ENCODE measurements around the gene PKMYT1. TPM values are rescaled to one million over a fixed set of nuclear protein-coding genes. Genes with fewer than 3 reads are reported as not detected.

Gene PKMYT1
- total RNA-seq, 2 experiments from 2014 or later = 0.47 to 0.60 TPM

- no peak for TF ChIP-seq CTCF (IDR thresholded peaks at IDR 0.05)
- Mint-ChIP-seq H3K27ac (no peak overlapping the region), H3K4me1 (ENCODE audit: low read depth) (no peaks in the 10 kb centered on the region), H3K27me3 (no peaks in the 10 kb centered on the region), H3K9me3 (no peaks in the 10 kb centered on the region), H3K36me3 (ENCODE audit: low read depth) (no peaks in the 10 kb centered on the region), H3K4me3 (no peak overlapping the region)
- Histone ChIP-seq H3K4me1 (ENCODE audit: insufficient read depth, low read length) (peaks cover 8% of the 10 kb centered on the region), H3K27me3 (ENCODE audit: control insufficient read depth in 1 of 2, insufficient read depth in 2 of 2, low read length in 2 of 2) (no peaks in the 10 kb centered on the region), H3K9me3 (ENCODE audit: control insufficient read depth in 1 of 2, insufficient read depth in 1 of 2, low read length in 2 of 2) (no peaks in the 10 kb centered on the region), H3K36me3 (ENCODE audit: insufficient read depth, low read length) (no peaks in the 10 kb centered on the region), H3K4me3 (ENCODE audit: low read length) (no peak overlapping the region), H3K27ac (ENCODE audit: low read depth in 1 of 2, low read length in 2 of 2) (no peak overlapping the region)
- POLR2A ChIA-PET = no interaction called here
- DNase-seq (no peak), ATAC-seq (ENCODE audit: poor library complexity) (no peak)
- intact Hi-C loops (cut with DNase I, micrococcal nuclease) = no loop called here
- CTCF ChIA-PET = no interaction called here
Observed at GRCh38 chr16:2987833-2988232, 7.6 kb upstream of the PKMYT1 start.

- ATAC-seq (ENCODE audit: poor library complexity) (no peak), DNase-seq (no peak)
- no peak overlapping the region for H3K27ac Mint-ChIP-seq
- ChIA-PET POLR2A (no interaction called here), CTCF (no interaction called here)
- no peaks in the 10 kb centered on the region for H3K4me1 Mint-ChIP-seq (ENCODE audit: low read depth)
- Histone ChIP-seq H3K4me1 (ENCODE audit: insufficient read depth, low read length) (peaks cover 8% of the 10 kb centered on the region), H3K27me3 (ENCODE audit: control insufficient read depth in 1 of 2, insufficient read depth in 2 of 2, low read length in 2 of 2) (no peaks in the 10 kb centered on the region), H3K9me3 (ENCODE audit: control insufficient read depth in 1 of 2, insufficient read depth in 1 of 2, low read length in 2 of 2) (no peaks in the 10 kb centered on the region), H3K4me3 (ENCODE audit: low read length) (no peak overlapping the region), H3K36me3 (ENCODE audit: insufficient read depth, low read length) (no peaks in the 10 kb centered on the region), H3K27ac (ENCODE audit: low read depth in 1 of 2, low read length in 2 of 2) (no peak overlapping the region)
- no peaks in the 10 kb centered on the region for H3K9me3 Mint-ChIP-seq
- intact Hi-C loops (cut with DNase I, micrococcal nuclease) = no loop called here
- no peaks in the 10 kb centered on the region for H3K36me3 Mint-ChIP-seq (ENCODE audit: low read depth)
- no peak overlapping the region for H3K4me3 Mint-ChIP-seq
- no peak for TF ChIP-seq CTCF (IDR thresholded peaks at IDR 0.05)
- no peaks in the 10 kb centered on the region for H3K27me3 Mint-ChIP-seq
Observed at GRCh38 chr16:2987286-2987685, 7.0 kb upstream of the PKMYT1 start.

GRCh38 chr16:2986623-2987188, 6.5 kb upstream of the PKMYT1 start:
- CTCF ChIA-PET = no interaction called here
- Mint-ChIP-seq H3K4me1 (ENCODE audit: low read depth) (no peaks in the 10 kb centered on the region), H3K9me3 (no peaks in the 10 kb centered on the region), H3K27ac (no peak overlapping the region), H3K27me3 (no peaks in the 10 kb centered on the region), H3K4me3 (no peak overlapping the region), H3K36me3 (ENCODE audit: low read depth) (no peaks in the 10 kb centered on the region)
- Histone ChIP-seq H3K27me3 (ENCODE audit: control insufficient read depth in 1 of 2, insufficient read depth in 2 of 2, low read length in 2 of 2) (no peaks in the 10 kb centered on the region), H3K9me3 (ENCODE audit: control insufficient read depth in 1 of 2, insufficient read depth in 1 of 2, low read length in 2 of 2) (no peaks in the 10 kb centered on the region), H3K4me1 (ENCODE audit: insufficient read depth, low read length) (peaks cover 8% of the 10 kb centered on the region), H3K4me3 (ENCODE audit: low read length) (no peak overlapping the region), H3K36me3 (ENCODE audit: insufficient read depth, low read length) (no peaks in the 10 kb centered on the region), H3K27ac (ENCODE audit: low read depth in 1 of 2, low read length in 2 of 2) (no peak overlapping the region)
- ATAC-seq (ENCODE audit: poor library complexity) = no peak
- TF ChIP-seq CTCF (IDR thresholded peaks at IDR 0.05) = no peak
- DNase-seq = no peak
- intact Hi-C loops (cut with DNase I, micrococcal nuclease) = no loop called here
- POLR2A ChIA-PET = no interaction called here
